OCI-LY1 (cell line): ENCODE data around the gene LDLR.
"Not testable (repeated sequence)": the region's sequence is repeated elsewhere in the genome, so short reads cannot be mapped to it uniquely, and the experiment has no call there.

Source experiments
- H2AFZ ChIP-seq: fragments of 200-600 bp; sonication (generic), shearing (Covaris generic); 2 replicates; pipeline ENCODE4 v1.6.0; 2014; ENCODE audit warnings: antibody characterized with exemption, mild to moderate bottlenecking, low read length
- H3F3A ChIP-seq: fragments of 200-600 bp; sonication (generic), shearing (Covaris generic); 2 replicates; pipeline ENCODE4 v1.6.0; 2014; ENCODE audit warnings: mild to moderate bottlenecking, antibody characterized with exemption, low read length, moderate library complexity; ENCODE audit not compliant: insufficient read depth
- H3K27ac ChIP-seq: fragments of 200-600 bp; sonication (generic); 2 replicates; pipeline ENCODE4 v1.5.1; 2014; ENCODE audit warnings: low read length, mixed run types, mild to moderate bottlenecking, low read depth; ENCODE audit not compliant: poor library complexity, severe bottlenecking
- H3K27me3 ChIP-seq: fragments of 200-600 bp; sonication (generic); 2 replicates; pipeline ENCODE4 v1.6.0; 2014; ENCODE audit warnings: antibody characterized with exemption, mild to moderate bottlenecking, low read length, moderate library complexity; ENCODE audit not compliant: insufficient read depth
- H3K36me3 ChIP-seq: fragments of 200-600 bp; sonication (generic); 2 replicates; pipeline ENCODE4 v1.6.1; 2014; ENCODE audit warnings: mild to moderate bottlenecking, antibody characterized with exemption, low read length, moderate library complexity, mixed read lengths; ENCODE audit not compliant: insufficient read depth
- H3K4me1 ChIP-seq: fragments of 200-600 bp; sonication (generic); 2 replicates; pipeline ENCODE4 v1.5.1; 2014; ENCODE audit warnings: mild to moderate bottlenecking, low read length, moderate library complexity; ENCODE audit not compliant: insufficient read depth, severe bottlenecking
- H3K4me2 ChIP-seq: fragments of 200-600 bp; sonication (generic), shearing (Covaris generic); 2 replicates; pipeline ENCODE4 v1.6.1; 2014; ENCODE audit warnings: low read length
- H3K4me3 ChIP-seq: fragments of 200-600 bp; sonication (generic); 2 replicates; pipeline ENCODE4 v1.5.1; 2014; ENCODE audit warnings: low read length, low read depth, mild to moderate bottlenecking, mixed read lengths; ENCODE audit not compliant: poor library complexity, severe bottlenecking
- H3K79me2 ChIP-seq: fragments of 200-600 bp; shearing (Covaris generic); 2 replicates; pipeline ENCODE4 v1.6.1; 2016; ENCODE audit warnings: mixed run types, low read length, mixed read lengths; ENCODE audit not compliant: insufficient read depth
- H3K9ac ChIP-seq: fragments of 200-600 bp; sonication (generic), shearing (Covaris generic); 2 replicates; pipeline ENCODE4 v1.6.1; 2014; ENCODE audit warnings: mild to moderate bottlenecking, low read length, mixed read lengths
- H3K9me2 ChIP-seq: fragments of 200-600 bp; sonication (generic), shearing (Covaris generic); 2 replicates; pipeline ENCODE4 v1.6.1; 2014; ENCODE audit warnings: low read depth, mild to moderate bottlenecking, low read length, mixed read lengths
- H3K9me3 ChIP-seq: fragments of 200-600 bp; shearing (Covaris generic); 2 replicates; pipeline ENCODE4 v1.6.1; 2014; ENCODE audit warnings: low read length, mixed read lengths
- H4K20me1 ChIP-seq: fragments of 200-600 bp; sonication (generic), shearing (Covaris generic); 2 replicates; pipeline ENCODE4 v1.6.0; 2016; ENCODE audit warnings: mild to moderate bottlenecking, low read length; ENCODE audit not compliant: insufficient read depth
- CTCF ChIP-seq: fragments of 200-600 bp; sonication (generic), shearing (Covaris generic); IDR thresholded peaks from 2 replicates; pipeline ENCODE4 v1.5.1; 2017; ENCODE audit warnings: mild to moderate bottlenecking, antibody characterized with exemption, low read length, moderate library complexity, mixed read lengths
- EZH2 ChIP-seq: fragments of 200-600 bp; sonication (generic), shearing (Covaris generic); IDR thresholded peaks from 2 replicates; pipeline ENCODE4 v1.8.0; 2017; ENCODE audit warnings: borderline replicate concordance, mixed run types, mild to moderate bottlenecking, antibody characterized with exemption, low read length, moderate library complexity, mixed read lengths

Gene LDLR

GRCh38 chr19:11088506-11089253, 583 bp upstream of the LDLR start:
- H2AFZ ChIP-seq = no peak overlapping the region
- TF ChIP-seq EZH2 (no peak), CTCF (no peak)
- H3K4me2 ChIP-seq = peak overlapping the region; percentile 71
- no peaks in the 10 kb centered on the region for H3K9me3 ChIP-seq
- H3K27ac ChIP-seq = peak overlapping the region; percentile 95
- H3K9me2 ChIP-seq = no peaks in the 10 kb centered on the region
- H3K9ac ChIP-seq = peak overlapping the region; percentile 93; the same call in 1 of the 2 replicates
- H3K4me3 ChIP-seq = peak overlapping the region; percentile 96
- H3F3A ChIP-seq = no peaks in the 10 kb centered on the region
- peaks cover 31% of the 10 kb centered on the region for H3K36me3 ChIP-seq
- H3K4me1 ChIP-seq = peaks cover 36% of the 10 kb centered on the region
- no peaks in the 10 kb centered on the region for H4K20me1 ChIP-seq
- H3K27me3 ChIP-seq = no peaks in the 10 kb centered on the region
- peaks cover 33% of the 10 kb centered on the region for H3K79me2 ChIP-seq

GRCh38 chr19:11090014-11090263, 676 bp downstream of the LDLR start:
- not testable (repeated sequence) for H3F3A ChIP-seq, H2AFZ ChIP-seq, H3K27me3 ChIP-seq, H3K9me3 ChIP-seq, H4K20me1 ChIP-seq, H3K9me2 ChIP-seq
- Histone ChIP-seq H3K27ac (peak overlapping the region; percentile 95), H3K4me2 (peak overlapping the region; percentile 71), H3K36me3 (peaks cover 44% of the 10 kb centered on the region), H3K4me3 (peak overlapping the region; percentile 96), H3K4me1 (peaks cover 45% of the 10 kb centered on the region), H3K79me2 (peaks cover 45% of the 10 kb centered on the region), H3K9ac (peak overlapping the region; percentile 93)

- Histone ChIP-seq H3K9me3 (no peaks in the 10 kb centered on the region), H2AFZ (no peak overlapping the region), H3K9me2 (no peaks in the 10 kb centered on the region), H3K4me1 (peaks cover 47% of the 10 kb centered on the region), H3K9ac (peak overlapping the region; percentile 93), H3K79me2 (peaks cover 50% of the 10 kb centered on the region), H3K4me3 (peak overlapping the region; percentile 96), H4K20me1 (no peaks in the 10 kb centered on the region), H3K4me2 (peak overlapping the region; percentile 97), H3K27ac (peak overlapping the region; percentile 95), H3K27me3 (no peaks in the 10 kb centered on the region), H3K36me3 (peaks cover 49% of the 10 kb centered on the region), H3F3A (no peaks in the 10 kb centered on the region)
- no peak for TF ChIP-seq EZH2
- TF ChIP-seq CTCF = peak; percentile 27; the same call in 1 of the 2 replicates
Observed at GRCh38 chr19:11090264-11090996, 1.2 kb downstream of the LDLR start.
